SHP77 treated with DMSO at 0.1 percent for 48 hours (cell line): Measurements from ENCODE around the gene AIFM1.
A peak's percentile ranks its signal among the peaks of the same experiment; 100 is the strongest.

ENCODE experiments used
- DNase-seq: peaks from one replicate; lab custom pipeline; 2025; lab: John Stamatoyannopoulos, UW

AIFM1 gene

GRCh38 chrX:130165703-130166502 is at the start of gene AIFM1:
TSS of gene AIFM1 (minus strand) at chrX:130165841. CDS start at chrX:130165656, 185 bp downstream.
- DNase-seq = peak; percentile 83

DNA sequence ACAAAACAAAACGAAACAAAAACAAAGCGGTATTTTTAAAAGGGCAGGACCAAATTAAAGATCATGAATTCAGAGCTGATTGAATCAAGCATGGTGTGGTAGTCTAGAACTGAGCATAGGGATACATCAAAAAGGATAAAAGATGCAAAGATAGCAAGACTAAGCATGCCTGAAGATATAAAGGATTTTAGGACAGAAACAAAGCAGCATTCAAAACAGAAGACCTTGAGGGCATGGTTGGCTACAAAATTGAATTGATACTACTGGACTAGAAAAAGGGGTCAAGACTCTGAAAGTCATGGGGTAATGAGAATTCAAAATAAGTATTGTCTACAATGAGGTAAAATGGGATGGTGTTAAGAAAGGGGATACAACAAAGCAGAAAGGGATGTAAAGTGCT is 47.7 kb upstream of the AIFM1 start:
- no peak for DNase-seq

DNA sequence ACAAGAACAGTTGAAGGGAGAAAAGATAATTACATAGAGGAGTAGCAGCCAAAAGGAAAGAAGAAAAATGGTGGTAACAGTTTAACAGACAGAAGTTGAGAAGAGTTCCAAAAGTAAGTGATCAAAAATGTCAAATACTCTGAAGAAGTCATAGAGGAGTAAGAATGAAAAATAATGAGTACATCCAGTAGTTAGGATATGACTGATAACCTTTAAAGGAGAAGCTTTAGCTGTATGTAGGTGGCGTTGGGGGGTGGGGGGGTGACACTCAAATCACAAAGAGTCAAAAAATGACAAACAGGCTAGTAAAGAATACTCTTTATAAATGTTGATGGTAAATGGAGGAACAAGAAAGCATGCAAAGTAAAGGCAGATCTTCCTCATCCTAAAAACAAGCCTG is 46.7 kb upstream of the AIFM1 start:
- no peak for DNase-seq

DNA sequence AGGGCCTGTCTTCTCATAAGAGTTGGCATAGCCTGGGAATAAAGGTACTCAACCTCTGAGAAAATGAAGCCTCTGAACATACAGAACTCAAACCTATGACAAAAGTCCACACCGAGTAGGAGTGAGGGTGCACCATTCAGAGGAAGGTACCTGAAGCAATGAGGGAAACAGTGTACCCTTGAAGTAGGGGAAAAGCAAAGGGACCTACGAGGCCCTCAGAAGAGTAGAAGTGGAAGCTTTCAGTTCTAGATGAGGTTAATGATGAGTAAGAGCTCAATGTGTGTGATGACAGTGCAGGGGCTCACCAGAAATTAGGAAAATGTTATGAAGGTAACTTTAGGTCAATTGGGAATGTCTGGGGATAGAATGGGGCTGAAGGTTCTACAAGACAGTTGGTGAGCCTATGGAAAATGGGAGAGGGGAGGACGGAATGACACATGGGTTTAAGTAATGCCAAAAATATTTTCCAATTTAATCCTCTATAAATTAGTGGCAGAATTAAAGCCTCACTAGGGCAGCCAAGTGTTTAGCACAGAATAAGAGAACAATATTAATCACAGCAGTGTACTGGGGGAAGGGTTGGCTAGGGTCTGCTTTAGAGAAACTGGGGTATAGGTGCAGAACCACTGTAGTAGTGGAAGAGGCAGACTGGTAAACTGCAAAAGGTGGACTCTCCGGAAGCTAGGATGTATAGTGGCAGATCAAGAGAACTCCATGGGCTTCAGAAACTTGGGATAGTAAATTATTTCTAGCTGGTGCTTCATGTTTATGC is 46.0 kb upstream of the AIFM1 start:
- no peak for DNase-seq

- DNase-seq = no peak
Observed at GRCh38 chrX:130204647-130205046, 39.0 kb upstream of the AIFM1 start.

DNA sequence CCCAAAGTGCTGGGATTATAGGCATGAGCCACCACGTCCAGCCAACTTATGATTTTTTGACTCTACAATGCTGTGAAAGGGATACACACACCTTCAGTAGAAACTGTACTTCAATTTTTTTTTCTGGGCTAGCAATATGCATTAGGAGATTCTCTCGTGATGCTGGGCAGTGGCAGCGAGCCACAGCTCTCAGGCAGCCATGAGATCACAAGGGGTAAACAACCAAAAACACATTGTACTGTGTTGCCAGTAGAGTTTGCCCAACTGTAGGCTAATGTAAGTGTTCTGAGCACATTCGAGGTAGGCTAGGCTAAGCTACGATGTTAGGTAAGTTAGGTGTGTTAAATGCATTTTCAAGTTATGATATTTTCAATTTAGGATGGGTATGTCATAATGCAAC is 31.8 kb upstream of the AIFM1 start:
- no peak for DNase-seq

DNA sequence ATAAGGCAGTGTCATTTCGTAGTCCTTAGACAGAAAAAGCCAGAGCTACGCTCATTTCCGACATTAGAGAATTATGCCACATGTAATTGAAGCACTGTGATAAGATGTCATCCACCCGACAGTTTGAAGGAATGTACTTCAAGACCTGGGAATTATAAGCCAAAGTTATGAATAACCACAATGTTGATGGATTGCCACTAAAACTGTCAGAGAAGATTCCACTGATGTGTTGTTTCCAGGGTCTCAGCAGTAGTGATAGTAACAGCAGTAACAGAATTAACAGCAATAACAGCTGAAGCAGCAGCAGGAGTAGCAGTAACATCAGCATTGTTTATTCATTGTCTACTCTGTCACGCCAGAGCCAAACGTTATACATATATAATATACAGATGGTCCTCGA is 30.8 kb upstream of the AIFM1 start:
- DNase-seq = no peak

DNA sequence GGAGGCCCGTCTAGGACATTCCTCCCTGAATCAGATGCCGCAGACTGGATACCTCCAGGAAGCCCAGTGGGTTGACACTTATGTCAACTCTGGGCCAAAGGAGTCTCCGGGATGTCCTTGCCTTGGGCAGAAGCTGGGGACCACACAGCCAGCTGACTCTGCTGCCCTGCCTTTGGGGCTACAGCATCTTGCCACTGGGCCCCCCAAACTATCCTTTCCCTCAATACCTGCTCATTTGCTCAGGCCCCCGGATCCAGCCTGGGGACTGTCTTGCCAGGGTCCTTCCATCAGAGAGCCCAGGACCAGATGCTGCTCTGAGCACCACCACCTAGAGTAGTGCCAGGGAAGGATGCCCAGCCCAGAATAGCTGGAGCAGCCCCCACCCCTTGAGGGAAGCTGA is 25.2 kb upstream of the AIFM1 start:
- no peak for DNase-seq

GRCh38 chrX:130186651-130187050 is 21.0 kb upstream of the AIFM1 start:
- no peak for DNase-seq

DNA sequence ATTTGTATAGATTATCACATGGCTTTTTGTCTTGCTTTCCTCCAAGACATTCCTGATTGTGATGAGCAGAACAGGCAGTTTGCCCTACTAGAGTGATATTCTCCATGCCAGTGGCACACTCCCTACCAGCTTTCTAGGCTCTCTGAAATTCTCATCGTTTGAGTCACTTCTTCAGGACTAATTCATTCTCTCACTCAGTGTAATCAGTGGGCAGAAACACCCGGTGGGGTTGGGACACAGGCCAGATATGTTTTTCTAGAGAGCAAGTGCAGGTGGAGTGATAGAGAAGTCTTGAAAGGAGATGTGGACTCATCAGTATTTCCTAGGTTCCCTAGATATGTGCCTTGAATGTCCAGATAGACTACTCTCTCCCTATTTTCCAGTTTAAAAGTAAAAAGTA is 19.2 kb upstream of the AIFM1 start:
- no peak for DNase-seq

DNA sequence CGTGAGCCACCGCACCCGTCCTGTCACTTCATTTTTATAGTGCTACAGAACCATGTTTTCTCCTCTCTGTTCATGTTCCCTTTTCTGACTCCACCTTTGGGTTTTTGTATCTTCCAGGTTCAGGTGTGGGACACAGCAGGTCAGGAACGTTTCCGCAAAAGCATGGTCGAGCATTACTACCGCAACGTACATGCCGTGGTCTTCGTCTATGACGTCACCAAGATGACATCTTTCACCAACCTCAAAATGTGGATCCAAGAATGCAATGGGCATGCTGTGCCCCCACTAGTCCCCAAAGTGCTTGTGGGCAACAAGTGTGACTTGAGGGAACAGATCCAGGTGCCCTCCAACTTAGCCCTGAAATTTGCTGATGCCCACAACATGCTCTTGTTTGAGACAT is 18.5 kb upstream of the AIFM1 start:
- no peak for DNase-seq

DNA sequence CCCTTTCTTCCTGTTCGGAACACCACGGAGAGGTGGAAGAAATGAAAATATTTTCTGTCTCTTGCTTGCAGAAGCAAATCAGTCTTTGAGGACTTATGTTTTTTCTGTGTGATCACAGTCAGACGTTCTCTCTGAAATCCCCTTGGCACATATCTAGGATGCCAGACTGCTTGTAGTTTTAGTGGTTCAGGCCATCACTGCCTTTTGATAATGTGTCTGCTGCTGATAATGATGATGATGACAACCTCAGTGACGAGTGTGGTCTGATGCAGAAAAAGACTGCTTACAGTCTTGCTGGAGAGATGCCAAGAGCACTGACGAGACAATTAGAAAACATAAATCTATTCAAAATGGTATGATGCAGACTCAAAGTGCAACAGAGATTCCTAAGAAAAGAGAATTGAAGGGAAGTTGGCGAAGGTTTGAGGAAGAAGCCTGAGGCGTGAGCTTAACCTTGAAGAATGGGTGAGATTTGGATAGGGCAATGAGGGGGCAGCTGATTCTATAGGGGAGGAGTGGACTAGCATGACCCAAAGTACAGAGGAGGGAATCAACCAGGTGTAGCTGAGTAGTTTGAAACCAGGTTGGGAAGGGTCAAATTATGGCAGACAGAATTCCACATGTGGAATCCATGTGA is 14.1 kb upstream of the AIFM1 start:
- no peak for DNase-seq

DNA sequence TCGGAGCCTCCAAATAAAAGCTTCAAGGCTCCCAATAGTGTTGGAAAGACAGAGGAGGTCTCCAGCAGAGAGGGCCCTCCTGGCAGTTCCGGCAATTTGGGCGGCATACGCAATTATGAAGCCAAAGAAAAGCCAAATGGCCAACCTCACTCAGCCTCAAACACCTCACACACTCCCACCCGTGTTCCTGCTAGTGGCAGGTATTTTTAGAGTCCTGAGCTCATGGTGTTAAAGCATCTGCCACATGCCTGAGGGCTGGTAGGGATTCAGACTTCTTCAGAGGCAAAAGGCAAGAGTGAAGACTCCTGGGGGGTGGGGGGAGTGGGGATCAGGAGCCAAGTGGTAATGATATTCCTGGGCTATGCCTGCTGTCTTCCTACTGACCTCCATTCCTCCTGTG is 13.5 kb upstream of the AIFM1 start:
- no peak for DNase-seq

GRCh38 chrX:130176942-130177341 is 11.3 kb upstream of the AIFM1 start:
- no peak for DNase-seq

GRCh38 chrX:130176354-130176776 is 10.7 kb upstream of the AIFM1 start:
- DNase-seq = no peak

GRCh38 chrX:130174937-130175336 is 9.3 kb upstream of the AIFM1 start:
- no peak for DNase-seq

DNA sequence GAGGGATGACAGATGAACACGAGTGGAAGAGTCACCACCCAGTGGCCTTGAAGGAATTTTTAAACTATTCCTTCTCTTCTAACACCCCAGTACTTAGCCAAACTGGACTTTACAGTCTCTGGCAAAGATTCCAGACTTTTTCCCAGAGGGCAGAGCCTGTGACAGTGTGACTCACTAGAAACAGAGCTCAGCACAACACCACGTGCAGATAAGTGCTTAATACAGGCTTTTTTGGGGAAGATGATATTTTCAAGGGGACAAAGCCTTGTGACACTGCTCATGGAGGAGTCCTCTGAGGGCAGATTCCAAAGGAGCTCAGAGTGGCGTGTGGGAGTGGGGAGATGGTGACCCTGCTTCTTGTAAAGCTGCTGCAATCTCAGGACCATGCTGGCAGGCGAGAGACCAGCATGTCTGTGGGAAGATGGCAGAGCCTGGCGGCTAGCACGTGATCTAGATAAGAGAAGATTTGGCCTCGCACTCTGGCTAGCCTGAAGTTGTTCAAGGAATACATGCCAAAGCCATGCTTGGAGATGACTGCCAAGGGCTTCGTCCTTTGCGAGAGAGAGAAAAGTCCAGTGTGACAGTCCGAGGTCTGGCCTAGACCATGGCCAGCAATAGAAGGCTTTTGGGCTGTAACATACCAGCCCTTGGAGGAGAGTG is 8.5 kb upstream of the AIFM1 start:
- no peak for DNase-seq

GRCh38 chrX:130173190-130173895 is 7.7 kb upstream of the AIFM1 start:
- DNase-seq = no peak

GRCh38 chrX:130172127-130172845 is 6.6 kb upstream of the AIFM1 start:
- DNase-seq = no peak

GRCh38 chrX:130171446-130172126 is 5.9 kb upstream of the AIFM1 start, which contains the start of gene RAB33A:
TSS of gene RAB33A (plus strand) at chrX:130171962. CDS start at chrX:130172063, 101 bp downstream.
- no peak for DNase-seq
